Measurements from ENCODE around the gene TTC28.
"Not testable (repeated sequence)": the region's sequence is repeated elsewhere in the genome, so short reads cannot be mapped to it uniquely, and the experiment has no call there.

The TTC28 gene

GRCh38 chr22:28674121-28674563 is 5.5 kb downstream of the TTC28 start:
- peak; percentile 52 for DNase-seq

- no peak for DNase-seq
Measured at GRCh38 chr22:28670756-28671155, 8.9 kb downstream of the TTC28 start.

DNA sequence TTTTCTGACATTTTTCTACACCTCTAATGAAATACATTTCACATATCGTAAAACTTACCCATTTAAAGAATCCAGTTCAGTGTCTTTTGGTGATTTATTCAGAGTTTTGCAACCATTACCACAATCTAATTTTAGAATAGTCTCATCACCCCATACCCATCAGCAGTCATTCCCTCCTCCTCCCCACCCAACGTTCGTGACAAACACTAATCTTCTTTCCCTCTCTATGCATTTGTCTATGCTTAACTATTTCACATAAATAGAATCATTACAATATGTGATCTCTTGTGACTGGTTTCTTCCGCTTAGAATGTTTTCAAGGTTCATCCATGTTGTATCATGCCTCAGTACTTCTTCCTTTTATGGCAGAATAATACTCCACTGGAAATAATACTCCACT is 9.5 kb downstream of the TTC28 start:
- DNase-seq, result no peak

DNA sequence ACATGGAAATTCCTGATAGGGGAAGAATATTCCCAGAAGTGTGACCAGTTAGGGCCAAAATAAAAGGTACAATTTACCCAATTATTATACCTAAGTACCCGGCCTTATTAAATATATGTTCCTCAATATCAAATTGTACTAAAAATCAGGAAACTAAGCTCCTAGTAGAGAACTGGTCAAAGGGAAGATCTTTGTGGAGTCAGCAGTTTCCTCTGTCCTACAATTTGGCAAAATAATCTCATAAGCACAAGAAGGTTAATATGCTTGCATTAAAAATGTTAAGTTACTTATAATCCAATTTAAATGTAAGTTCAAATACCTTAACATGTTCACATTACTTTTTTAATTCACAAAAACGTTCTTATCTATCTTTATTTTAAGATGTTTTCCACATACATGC is 10.3 kb downstream of the TTC28 start:
- DNase-seq, result no peak

- not testable (repeated sequence) for DNase-seq
Measured at GRCh38 chr22:28663569-28663942, 16.1 kb downstream of the TTC28 start.

- no peak for DNase-seq
Measured at GRCh38 chr22:28658448-28658847, 21.2 kb downstream of the TTC28 start.

GRCh38 chr22:28656181-28656580 is 23.5 kb downstream of the TTC28 start:
- no peak for DNase-seq

DNA sequence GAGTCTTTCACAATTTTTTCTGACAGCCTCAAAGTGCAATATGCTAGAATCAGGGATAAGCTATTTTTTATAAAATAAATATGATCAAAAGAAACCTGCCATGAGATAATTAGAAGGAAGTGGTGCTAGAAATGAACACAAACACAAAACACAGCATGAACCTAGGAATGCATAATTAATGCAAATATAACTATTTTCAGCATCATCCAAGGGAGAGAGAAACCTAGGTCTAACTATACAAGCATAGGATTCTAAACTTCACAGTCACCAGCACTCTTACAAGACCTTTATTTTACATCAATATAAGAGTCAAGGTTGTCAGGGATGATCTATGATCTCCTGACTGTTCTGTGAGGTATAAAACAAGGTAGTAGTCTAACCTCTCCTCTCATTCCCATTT is 29.2 kb downstream of the TTC28 start:
- DNase-seq, result no peak

DNA sequence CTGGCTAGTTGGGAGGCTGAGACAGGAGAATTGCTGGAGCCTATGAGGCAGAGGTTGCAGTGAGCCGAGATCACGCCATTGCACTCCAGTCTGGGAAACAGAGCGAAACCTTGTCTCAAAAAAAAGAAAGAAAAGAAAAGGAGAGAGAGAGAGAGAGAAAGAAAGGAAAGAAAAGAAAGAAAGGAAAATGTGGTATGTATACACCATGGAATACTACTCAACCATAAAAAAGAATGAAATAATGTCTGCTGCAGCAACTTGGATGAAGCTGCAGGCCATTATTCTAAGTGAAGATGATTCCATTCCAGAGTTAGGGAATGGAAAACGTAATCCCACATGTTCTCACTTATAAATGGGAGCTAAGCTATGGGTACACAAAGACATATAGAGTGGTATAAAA is 30.8 kb downstream of the TTC28 start:
- no peak for DNase-seq

DNA sequence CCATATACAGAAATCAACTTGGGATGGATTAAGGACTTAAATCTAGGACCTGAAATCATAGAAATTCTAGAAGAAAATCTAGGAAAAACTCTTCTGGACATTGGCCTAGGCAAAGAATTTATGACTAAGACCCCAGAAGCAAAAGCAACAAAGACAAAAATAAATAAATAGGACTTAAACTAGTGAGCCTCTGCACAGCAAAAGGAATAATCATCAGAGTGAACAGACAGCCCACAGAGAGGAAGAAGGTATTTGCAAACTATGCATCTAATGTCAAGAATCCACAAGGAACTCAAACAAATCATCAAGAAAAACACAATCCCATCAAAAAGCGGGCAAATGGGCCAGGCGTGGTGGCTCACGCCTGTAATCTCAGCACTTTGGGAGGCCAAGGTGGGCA is 32.4 kb downstream of the TTC28 start:
- no peak for DNase-seq

- no peak for DNase-seq
Measured at GRCh38 chr22:28639321-28639720, 40.3 kb downstream of the TTC28 start.

- no peak for DNase-seq
Measured at GRCh38 chr22:28637225-28637624, 42.4 kb downstream of the TTC28 start.

GRCh38 chr22:28630177-28630574 is 49.5 kb downstream of the TTC28 start:
- no peak for DNase-seq

- no peak for DNase-seq
Measured at GRCh38 chr22:28629420-28630176, 50.0 kb downstream of the TTC28 start.

DNA sequence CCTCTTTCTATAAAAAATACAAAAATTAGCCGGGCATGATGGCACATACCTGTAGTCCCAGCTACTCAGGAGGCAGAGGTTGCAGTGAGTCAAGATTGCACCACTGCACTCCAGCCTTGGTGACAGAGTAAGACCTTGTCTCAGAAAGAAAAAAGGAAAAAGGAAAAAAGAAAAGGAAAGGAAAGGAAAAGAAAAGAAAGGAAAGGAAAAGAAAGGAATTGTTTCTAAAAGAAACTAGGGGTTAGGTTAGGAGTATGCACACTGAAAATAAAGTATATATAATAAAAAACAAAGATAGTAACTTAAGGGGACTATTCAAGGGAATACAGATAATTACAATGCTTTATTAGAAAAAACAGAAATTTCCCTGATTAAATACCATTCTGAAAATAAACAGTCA is 50.9 kb downstream of the TTC28 start:
- no peak for DNase-seq

- no peak for DNase-seq
Measured at GRCh38 chr22:28627791-28628190, 51.8 kb downstream of the TTC28 start.

DNA sequence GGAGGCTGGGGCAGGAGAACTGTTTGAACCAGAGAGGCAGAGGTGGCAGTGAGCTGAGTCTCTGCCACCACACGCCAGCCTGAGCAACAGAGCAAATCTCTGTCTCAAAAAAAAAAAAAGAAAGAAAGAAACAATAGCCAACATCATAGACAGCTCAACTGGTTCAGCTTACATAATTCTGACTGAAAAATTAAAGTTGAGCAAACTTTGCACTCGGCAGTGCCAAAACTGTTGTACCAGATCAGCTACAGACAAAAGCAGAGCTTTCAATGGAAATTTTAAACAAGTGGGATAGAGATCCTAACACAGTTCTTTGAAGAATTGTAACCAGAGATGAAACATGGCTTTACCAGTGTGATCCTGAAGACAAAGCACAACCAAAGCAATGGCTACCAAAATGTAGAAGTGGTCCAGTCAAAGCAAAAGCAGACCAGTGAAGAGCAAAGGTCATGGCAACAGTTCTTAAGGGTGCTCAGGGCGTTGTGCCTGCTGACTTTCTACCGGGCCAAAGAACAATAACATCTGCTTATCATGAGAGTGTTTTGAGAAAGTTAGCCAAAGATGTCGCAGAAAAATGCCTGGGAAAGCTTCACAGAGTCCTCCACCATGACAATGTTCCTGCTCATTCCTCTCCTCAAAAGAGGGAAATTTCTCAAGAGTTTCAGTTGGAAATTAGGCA is 59.3 kb downstream of the TTC28 start:
- no peak for DNase-seq

- no peak for DNase-seq
Measured at GRCh38 chr22:28619236-28619635, 60.4 kb downstream of the TTC28 start.

- DNase-seq, result not testable (repeated sequence)
Measured at GRCh38 chr22:28615423-28615822, 64.2 kb downstream of the TTC28 start.

DNA sequence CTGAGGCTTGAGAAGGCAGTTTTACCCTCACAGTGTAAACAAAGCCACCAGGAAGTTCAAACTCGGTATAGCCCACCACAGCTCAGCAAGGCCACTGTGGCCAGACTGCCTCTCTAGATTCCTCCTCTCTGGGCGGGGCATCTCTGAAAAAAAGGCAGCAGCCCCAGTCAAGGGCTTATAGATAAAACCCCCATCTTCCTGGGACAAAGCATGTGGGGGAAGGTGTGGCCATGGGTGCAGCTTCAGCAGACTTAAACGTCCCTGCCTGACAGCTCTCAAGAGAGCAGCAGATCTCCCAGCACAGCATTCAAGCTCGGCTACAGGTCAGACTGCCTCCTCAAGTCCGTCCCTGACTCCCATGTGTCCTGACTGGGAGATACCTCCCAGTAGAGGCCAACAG is 69.7 kb downstream of the TTC28 start:
- no peak for DNase-seq

DNA sequence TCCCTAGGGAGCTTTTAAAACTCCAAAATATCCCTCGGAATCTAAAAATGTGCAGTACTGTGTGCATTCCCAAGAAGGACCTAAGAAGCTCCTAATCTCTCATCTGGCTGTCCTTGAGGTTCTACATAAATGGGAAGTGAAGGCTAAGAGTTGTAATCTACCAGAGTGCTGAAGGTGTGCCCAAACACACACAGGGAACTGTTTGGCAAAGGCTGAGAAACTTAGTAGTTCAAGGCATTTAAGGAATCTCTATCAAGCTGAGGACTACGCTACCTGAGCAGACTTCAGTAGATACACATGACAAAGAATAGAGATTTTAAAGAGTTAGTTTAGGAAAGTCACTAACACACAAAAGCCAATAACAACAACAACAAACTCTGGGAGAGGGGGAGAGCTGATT is 71.1 kb downstream of the TTC28 start:
- DNase-seq, result no peak

DNA sequence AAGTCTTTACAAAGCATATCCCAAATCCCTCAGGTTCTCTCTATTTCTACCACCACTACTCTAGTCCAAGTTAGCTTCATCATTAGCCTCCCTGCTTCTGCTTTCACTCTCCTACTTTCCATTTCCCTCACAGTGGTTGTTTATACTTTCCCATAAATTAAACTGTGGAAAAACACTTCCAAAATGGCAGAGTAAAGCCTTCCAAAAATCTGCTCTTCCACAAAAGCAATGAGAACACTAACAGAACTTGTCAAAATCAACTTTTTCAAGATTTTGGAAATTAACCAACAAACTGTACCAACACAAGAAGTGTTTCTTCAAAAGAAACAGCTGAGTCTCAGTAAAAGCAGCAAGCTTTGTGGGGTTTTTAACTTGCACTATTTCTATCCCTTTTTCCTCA is 71.8 kb downstream of the TTC28 start:
- no peak for DNase-seq

- no peak for DNase-seq
Measured at GRCh38 chr22:28604966-28605761, 74.5 kb downstream of the TTC28 start.

DNA sequence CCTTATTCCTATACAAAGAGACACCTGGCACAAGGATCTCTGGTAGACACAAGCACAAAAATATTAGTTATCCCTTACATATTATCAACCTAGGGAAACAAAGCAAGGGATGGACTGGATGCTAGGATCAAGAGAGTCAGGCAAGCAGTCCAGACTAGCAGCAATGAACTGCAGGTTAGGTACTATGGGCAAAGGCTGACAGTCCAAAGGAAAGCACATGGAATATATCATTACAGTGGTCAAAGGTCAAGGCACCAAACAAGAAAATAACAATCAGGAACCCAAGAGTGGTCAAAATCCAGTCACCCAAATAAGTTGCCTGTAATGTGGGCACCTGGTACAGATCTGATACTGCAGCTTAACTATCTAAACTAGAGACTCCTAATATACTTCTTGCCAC is 77.7 kb downstream of the TTC28 start:
- no peak for DNase-seq
